H1 (cell line): Measurements from ENCODE around the gene EPHA7. TPM values are rescaled to one million over a fixed set of nuclear protein-coding genes. Genes with fewer than 3 reads are reported as not detected.

Experiments used
- CEBPB ChIP-seq: IDR thresholded peaks from 2 replicates; pipeline ENCODE4 v1.6.1; 2012; ENCODE audit warnings: low read depth, low read length
- polyA plus RNA-seq, 7 experiments: library from polyadenylated mRNA; depleted of rRNA in 3 of 7; stranded (reverse) in 5 of 7; unstranded in 2 of 7; fragments of >200 nt in 5 of 7; fragments of 200-250 nt in 2 of 7; gene quantifications; 1 replicate in 5 of 7; 2 replicates in 1 of 7; 4 replicates in 1 of 7; pipeline versions ENCODE4 v1.2.1 to v1.2.3, GENCODE V29; 2011 to 2013; ENCODE audit warnings: missing spikeins in 2 of 7, mixed read lengths in 2 of 7
- total RNA-seq: library from RNA; stranded (reverse); fragmentation: NEBNext Ultra II Directional; extraction: Animal tissue kit (Norgen Biotek cat#: 25700); gene quantifications from 2 replicates; pipeline ENCODE4 v1.2.1, GENCODE V29; 2021

Gene EPHA7
- total and polyA plus RNA-seq, 2 of the 8 experiments (the other 6 are each of a cell fraction or from before 2014, with no cell fraction given): 1.3 to 6.8 TPM

- TF ChIP-seq CEBPB: no peak
- TF ChIP-seq, all 59 proteins: peak for 0
These were observed 192.5 kb downstream of the EPHA7 start (continued) for GRCh38 chr6:93226822-93227221.
